Dedifferentiated amniotic fluid mesenchymal stem cell (primary cell): Measurements from ENCODE around the gene KDM6B.
"Not testable (repeated sequence)": the region's sequence is repeated elsewhere in the genome, so short reads cannot be mapped to it uniquely, and the experiment has no call there.

ENCODE experiments used
- DNase-seq: peaks from one replicate; pipeline ENCODE4 v3.0.0-alpha.2; 2016; ENCODE audit errors: extremely low spot score

KDM6B gene, protein sequence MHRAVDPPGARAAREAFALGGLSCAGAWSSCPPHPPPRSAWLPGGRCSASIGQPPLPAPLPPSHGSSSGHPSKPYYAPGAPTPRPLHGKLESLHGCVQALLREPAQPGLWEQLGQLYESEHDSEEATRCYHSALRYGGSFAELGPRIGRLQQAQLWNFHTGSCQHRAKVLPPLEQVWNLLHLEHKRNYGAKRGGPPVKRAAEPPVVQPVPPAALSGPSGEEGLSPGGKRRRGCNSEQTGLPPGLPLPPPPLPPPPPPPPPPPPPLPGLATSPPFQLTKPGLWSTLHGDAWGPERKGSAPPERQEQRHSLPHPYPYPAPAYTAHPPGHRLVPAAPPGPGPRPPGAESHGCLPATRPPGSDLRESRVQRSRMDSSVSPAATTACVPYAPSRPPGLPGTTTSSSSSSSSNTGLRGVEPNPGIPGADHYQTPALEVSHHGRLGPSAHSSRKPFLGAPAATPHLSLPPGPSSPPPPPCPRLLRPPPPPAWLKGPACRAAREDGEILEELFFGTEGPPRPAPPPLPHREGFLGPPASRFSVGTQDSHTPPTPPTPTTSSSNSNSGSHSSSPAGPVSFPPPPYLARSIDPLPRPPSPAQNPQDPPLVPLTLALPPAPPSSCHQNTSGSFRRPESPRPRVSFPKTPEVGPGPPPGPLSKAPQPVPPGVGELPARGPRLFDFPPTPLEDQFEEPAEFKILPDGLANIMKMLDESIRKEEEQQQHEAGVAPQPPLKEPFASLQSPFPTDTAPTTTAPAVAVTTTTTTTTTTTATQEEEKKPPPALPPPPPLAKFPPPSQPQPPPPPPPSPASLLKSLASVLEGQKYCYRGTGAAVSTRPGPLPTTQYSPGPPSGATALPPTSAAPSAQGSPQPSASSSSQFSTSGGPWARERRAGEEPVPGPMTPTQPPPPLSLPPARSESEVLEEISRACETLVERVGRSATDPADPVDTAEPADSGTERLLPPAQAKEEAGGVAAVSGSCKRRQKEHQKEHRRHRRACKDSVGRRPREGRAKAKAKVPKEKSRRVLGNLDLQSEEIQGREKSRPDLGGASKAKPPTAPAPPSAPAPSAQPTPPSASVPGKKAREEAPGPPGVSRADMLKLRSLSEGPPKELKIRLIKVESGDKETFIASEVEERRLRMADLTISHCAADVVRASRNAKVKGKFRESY (N-terminal part only)

DNA sequence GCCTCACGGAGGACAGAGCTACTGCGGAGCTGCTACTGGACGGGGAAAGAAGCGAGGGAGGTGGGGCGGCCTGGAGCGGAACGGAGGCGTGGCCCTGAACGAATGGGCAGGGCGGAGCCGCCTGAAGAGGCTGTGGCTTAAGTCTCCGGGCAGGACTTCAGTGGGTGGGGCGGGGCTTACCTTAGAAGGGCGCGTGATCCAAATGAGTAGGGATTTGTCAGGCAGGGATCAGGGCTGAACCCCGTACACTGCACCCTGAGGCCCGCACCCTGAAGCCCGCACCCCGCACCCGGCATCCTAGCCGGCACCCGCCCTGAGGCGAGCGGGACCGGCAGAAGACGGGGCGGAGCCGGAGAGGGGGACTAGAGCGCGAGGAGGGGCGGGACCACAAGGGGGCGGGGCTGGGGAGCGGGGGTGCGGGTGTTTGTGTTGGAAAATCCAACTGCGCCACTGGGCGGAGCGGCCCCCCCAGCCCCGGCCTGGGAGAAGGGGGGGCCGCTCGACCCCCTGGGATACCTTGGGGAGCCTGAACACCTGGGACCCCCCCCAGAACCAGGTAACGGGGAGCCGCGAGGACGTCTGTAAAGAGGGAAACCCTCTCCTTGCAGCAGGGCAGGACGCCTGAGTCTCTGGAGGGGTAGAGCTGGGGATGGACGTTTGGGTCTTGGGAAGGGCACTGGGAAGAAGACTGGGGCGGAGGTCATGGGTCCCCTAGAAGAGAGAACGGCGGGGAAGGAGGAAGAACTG, at the start of gene KDM6B:
KDM6B (plus strand) TSS at position 423 of the 747 bp plus-strand sequence. CDS start 11,338 bp downstream, outside the sequence.
- peak; percentile 90 for DNase-seq

DNA sequence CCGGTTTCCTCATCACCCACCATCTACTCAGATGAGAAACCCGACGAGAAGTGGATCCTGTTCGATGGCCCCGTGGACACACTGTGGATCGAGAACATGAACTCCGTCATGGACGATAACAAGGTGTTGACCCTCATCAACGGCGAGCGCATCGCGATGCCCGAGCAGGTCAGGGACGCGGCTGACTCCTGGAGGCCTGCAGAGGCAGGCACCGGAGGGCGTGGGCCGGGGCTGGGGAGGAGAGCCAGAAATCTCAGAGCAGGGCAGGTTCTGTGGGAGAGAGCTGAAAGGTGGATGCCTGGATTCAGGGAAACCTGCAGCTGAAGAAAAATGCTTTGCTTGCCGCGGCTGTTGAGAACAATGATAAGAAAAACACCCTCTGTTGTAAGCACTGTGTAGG, 47.2 kb upstream of the KDM6B start:
- no peak for DNase-seq

DNA sequence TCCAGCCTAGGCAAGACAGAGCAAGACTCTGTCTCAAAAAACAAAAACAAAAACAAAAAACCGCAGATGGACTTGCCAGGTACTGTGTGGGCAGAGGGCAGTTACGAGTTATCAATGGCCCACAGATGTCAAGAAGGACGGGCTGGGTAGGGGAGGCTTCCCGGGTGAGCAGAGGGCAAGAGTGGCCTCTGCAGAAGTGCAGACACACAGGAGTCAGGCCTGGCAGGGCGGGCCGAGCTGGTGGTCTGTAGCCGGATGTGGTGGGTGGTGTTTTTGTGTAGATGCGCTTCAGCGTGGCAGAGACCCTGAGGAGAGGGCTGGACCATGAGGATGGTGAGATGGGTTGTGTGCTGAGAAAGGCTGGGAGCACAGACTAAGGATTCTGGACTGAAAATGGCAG, 44.9 kb upstream of the KDM6B start:
- DNase-seq, result no peak

DNA sequence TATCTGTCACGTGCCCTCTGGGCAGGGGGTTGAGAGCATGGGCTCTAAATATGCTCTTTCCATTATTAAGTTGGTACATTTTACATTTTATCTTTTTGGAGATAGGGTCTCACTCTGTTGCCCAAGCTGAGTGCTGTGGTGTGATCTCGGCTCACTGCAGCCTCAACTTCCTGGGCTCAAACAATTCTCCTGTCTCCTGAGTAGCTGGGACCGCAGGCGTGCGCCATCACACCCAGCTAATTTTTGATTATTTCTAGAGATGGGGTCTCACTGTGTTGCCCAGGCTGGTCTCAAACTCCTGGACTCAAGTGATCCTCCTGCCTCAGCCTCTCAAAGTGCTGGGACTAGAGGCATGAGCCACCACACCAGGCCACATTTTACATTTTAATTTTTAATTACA, 43.9 kb upstream of the KDM6B start:
- DNase-seq, result no peak

DNA sequence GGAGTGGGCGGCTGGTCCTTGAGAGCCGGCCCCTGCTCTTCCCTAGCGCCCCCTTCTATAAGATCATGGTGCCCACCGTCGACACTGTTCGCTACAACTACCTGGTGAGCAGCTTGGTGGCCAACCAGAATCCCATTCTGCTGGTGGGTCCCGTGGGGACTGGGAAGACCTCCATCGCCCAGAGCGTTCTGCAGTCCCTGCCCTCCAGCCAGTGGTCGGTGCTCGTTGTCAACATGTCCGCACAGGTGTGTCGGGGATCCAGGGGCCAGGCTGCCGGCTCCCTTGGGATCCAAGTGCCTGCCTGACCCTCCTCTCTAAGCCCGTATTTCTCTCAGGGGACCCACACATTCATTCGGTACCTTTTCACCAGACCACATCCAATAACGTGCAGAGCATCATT, 41.4 kb upstream of the KDM6B start:
- no peak for DNase-seq

DNA sequence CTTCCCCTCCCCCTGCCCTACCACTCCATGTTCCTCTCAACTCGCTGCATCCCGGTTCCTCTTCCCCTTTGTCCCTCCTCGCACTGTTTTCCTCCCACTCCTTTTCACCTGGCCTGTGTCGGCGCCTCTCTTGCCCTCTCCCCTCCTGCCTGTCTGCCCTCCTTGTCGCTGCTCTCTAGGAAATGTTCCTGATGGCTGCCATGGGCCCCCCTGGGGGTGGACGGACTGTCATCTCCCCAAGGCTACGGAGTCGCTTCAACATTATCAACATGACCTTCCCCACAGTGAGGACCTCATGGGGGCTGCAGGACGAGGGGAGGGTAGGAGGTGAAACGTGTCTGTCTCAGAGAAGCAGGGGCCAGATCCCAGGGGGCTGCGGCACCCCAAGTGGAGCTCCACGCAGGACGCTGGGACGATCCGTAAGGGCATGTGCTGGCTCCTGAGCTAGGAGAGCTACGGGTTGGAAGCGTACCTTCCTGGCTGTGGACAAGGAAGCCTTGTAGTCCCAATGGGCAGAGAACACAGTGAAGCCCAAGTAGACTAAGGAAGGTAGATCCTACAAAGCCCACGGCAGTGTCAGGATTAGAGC, 39.8 kb upstream of the KDM6B start:
- DNase-seq, result no peak

DNA sequence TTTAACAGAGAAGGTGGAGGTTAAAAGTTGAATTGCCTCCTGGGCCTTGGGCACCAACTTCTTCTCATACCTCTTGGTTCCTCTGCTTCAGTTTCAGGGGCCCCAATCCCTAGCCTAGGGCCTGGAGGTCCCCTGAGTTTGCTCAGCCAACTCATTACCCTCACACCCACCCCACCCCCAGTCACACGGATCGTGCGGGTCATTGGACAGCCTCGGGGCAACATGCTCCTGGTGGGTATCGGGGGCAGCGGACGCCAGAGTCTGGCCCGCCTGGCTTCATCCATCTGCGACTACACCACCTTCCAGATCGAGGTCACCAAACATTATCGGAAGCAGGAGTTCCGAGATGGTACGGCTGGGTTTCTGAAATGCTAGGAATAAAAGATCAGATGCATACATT, 36.0 kb upstream of the KDM6B start:
- no peak for DNase-seq

DNA sequence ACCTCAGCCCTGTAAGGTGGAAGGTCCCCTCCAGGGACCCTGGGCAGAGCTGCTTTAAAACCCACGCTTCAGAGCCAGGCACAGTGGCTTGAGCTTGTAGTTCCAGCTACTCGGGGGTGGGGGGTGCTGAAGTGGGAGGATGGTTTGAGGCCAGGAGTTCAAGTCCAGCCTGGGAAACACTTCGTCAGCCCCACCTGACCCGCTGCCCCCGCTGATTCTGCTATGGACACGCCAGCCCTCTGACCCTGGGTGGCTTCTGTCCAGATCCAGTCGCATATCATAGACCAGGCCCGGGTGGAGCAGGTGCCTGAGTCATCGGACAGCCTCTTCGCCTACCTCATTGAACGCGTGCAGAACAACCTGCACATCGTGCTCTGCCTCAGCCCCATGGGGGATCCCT, 35.2 kb upstream of the KDM6B start:
- DNase-seq, result no peak

DNA sequence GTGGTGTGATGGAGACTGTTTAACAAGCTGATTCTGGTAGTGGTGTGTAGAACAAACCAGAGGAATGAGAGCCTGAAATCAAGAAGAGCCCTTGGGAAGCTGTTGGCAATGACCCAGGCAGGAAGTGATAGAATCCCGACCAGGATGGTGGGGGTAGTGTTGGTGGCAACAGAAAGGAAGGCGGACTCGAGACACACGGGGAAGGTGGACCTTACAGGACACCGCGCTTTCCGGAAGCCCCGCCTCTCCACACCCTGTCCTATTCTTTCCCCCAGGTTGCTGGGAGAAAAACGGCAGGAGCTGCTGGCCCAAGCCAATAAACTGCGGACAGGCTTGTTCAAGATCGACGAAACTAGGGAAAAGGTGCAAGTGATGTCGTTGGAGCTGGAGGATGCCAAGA, 30.0 kb upstream of the KDM6B start:
- no peak for DNase-seq

DNA sequence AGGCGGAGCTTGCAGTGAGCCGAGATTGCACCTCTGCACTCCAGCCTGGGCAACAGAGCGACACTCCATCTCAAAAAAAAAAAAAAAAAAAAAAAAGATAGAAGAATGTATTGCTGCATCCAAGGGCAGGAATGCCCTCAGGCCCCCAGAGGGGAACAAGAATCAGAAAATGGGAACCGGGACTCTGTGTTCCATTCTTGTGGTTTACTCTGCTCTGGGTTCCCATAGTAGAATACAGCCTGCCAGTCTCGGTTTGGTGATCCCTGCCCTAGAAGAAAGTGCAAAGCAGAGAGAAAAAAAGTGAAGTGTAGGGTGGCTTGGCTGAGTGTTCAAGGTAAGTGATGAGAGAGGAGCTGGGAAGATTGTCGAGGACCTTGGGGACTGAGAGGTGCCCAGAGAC, 27.4 kb upstream of the KDM6B start:
- DNase-seq, result no peak

DNA sequence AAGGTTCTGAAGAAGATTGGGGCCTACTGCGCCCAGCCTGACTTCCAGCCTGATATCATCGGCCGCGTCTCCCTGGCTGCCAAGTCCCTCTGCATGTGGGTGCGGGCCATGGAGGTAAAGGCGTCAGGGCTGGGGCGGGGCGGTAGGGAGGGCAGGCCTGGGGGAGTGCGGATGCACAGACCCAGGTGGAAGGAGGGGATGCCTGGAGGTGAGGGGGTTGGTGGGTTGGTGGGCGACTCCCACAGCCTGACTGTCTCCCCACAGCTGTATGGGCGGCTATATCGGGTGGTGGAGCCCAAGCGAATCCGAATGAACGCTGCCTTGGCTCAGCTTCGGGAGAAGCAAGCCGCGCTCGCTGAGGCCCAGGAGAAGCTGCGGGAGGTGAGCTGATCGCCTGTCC, 26.8 kb upstream of the KDM6B start:
- DNase-seq, result no peak

DNA sequence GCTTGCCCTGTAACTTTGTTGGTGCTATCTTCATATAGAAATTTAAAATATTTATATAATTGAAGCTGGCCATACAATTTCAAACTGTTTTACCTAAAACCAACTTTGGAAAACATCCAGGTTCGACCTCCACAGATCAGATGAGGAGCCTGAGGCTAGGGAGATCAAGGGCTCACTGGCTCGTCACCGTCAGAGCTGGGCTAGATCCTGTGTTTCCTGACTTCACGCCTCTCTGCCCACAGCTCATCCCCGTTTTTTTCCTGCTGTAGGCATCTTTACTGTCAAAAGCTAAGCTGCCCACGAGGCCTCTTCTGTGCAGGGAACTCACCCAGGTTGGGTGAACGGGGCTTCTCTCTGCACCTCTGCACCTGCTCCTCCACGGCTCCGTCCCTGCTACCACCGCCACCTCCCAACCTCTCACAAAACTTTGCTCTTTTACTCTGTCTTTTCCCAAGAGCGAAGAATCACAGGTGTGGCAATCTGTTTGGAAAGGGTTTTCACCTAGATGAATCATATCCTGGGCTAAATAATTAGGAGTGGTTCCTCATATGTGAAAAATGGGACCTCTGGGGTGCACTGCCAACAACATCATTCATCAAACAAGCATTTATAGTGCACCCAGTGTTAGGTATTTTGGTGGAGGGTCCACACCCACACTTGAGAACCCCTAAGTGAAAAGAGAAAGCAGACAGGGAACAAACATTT, 24.8 kb upstream of the KDM6B start:
- DNase-seq, result no peak

DNA sequence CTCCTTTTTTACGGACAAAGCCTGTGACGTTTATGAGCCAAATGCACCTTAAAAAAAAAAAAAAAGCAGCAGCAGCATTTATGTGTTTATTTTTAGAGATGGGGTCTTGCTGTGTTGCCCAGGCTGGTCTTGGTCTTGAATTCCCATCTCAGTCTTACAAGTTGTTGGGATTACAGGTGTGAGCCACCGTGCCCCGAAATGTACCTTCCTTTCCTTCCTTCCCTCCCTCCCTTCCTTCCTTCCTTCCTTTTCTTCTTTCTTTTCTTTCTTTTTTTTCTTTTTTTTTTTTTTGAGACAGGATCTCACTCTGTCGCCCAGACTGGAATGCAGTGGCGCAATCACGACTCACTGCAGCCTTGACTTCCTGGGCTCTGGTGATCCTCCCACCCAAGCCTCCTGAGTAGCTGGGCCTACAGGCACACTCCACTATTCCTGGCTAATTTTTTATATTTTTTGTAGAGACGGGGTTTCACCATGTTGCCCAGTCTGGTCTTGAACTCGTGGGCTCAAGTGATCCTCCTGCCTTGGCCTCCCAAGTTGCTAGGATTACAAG, 24.1 kb upstream of the KDM6B start:
- DNase-seq, result not testable (repeated sequence)

DNA sequence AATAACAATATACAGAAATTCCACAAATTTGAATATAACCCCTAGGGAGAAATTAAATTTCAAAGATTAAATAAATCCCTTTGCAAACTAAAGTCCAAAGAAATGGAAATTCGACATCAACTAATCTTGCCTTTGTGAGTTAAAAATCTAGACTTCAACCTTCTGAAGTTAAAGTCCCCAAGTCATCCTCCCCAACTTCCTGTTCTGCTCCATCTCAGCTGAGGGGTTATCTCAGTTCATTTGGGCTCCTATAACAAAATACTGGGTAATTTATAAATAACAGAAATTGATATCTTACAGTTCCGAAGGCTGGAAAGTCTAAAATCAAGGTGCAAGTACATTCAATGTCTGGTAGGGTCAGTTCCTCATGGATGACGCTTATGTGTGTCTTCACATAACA, 22.8 kb upstream of the KDM6B start:
- DNase-seq, result no peak

DNA sequence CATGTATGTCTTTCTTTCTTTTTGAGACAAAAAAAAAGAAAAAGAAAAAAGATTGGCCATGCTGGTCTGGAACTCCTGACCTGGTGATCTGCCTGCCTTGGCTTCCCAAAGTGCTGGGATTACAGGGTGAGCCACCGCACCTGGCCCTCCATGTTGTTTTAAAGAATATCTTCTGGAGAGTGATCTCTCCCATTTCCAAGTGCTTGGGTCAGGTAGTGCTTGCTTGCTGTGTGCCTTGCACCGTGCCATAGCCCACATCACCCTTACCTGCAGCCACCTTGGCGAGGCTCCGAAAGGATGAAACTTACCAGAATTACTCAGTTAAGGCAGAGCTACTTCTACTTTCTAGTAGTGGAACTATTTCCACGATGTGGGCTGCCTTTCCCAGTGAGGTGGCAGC, 19.0 kb upstream of the KDM6B start:
- DNase-seq, result no peak

DNA sequence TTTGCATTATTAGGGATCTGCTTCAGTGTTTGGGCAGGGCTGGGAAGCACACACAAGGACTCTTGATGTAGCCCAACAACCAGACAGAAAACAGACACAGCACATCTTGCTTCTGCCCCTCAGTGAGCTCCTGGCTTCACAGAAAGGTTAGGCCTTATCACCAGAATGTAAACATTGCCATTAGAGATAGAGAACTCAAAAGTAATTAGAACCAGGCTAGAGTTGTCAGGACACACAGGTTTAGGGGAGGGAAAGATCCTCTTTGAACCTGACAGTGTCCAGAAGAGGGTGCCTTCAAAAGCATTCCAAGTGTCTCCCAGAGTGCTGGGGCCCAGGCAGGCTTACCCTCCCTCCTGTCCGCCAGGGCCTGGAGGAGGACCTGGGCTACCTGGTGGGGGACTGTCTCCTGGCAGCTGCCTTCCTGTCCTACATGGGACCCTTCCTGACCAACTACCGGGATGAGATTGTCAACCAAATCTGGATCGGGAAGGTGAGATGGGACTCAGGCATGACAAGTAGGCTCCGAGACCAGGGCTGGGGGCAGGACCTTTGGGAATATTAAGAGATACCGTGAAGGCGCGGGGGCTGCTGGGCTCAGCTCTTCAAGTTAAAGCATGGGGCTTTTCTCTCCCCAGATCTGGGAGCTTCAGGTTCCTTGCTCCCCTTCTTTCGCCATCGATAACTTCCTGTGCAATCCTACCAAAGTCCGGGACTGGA, 16.9 kb upstream of the KDM6B start:
- DNase-seq, result no peak

DNA sequence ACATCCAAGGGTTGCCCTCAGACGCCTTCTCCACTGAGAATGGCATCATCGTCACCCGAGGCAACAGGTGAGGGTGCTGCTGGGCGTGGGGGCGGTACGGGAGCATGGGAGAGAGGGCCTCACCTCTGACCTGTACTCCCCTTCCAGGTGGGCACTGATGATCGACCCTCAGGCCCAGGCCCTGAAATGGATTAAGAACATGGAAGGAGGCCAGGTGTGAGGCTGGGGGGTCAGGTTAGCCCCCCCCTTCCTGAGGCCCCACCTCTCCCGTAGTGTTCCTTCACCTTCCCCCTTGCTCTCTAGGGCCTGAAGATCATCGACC, 16.4 kb upstream of the KDM6B start:
- DNase-seq, result no peak

DNA sequence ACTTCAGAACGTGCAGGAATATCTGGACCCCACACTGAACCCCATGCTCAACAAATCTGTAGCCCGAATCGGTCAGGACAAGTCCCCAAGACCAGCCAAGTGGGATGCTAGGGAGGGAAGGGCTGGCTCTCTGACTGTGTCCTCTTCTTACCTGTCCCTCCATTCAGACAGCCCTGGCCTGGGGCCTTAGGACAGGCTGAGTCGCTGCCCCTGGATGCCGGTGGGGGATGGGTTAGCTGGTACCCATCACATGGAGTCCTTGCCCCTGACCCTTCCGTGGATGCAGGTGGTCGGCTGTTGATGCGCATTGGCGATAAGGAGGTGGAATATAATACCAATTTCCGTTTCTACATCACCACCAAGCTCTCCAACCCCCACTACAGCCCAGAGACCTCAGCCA, 16.0 kb upstream of the KDM6B start:
- DNase-seq, result no peak

DNA sequence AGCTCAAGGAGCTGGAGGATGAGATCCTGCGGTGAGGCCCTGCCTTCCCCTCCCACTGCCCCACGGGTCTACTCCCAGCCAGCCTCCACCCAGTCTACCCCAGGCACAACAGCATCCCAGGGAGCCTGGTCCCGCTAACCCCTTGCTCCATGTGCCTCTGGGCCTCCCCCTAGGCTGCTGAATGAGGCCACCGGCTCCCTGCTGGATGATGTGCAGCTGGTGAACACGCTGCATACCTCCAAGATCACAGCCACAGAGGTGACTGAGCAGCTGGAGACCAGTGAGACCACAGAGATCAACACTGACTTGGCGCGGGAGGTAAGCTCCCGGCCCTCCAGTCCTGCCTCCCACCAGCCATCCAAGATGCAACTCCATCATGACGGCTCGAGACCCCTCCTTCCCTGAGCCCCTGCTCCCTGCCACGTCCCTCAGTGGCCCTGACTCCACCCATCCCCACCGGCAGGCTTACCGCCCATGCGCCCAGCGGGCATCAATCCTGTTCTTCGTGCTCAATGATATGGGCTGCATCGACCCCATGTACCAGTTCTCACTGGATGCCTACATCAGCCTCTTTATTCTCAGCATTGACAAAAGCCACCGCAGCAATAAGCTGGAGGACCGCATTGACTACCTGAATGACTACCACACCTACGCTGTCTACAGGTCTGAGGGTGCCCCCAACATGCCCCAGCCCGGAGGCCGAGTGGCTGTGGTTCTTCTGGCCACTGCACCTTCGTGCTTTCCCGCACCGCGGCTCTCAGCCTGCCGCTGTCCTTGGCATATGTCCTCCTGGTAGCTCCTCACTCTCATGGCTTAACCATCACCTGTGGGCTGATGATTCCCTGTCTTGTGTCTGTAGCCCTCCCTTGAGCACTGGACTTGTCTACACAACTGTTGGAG, 15.0 kb upstream of the KDM6B start:
- no peak for DNase-seq
